Lung (tissue), 12 donors: ENCODE measurements around the gene TMEM80. TPM values are rescaled to one million over a fixed set of nuclear protein-coding genes. Genes with fewer than 3 reads are reported as not detected.
"Not testable (repeated sequence)": the region's sequence is repeated elsewhere in the genome, so short reads cannot be mapped to it uniquely, and the experiment has no call there.

Experiments
- ATAC-seq: fragments of 200-7000 bp; cut with Tn5 transposase; one replicate; pipeline ENCODE4 v1.9.1; 2020; ENCODE audit warnings: moderate number of reproducible peaks; ENCODE audit not compliant: insufficient read depth, low FRiP score
- DNase-seq, 3 donors: peaks; one replicate each; pipeline ENCODE4 v3.0.0-alpha.2; 2013 to 2017
- H3K27ac ChIP-seq, 2 donors: one replicate each; pipeline ENCODE4 v1.5.1; 2013; ENCODE audit warnings: mild to moderate bottlenecking in 2 of 2, moderate library complexity in 2 of 2, control low read depth in 1 of 2, inconsistent platforms in 1 of 2, low read depth in 1 of 2, low read length in 1 of 2
- H3K27me3 ChIP-seq, 3 donors: one replicate each; pipeline ENCODE4 v1.5.1; 2013; ENCODE audit warnings: low read length in 2 of 3; ENCODE audit not compliant: control insufficient read depth in 3 of 3, insufficient read depth in 3 of 3
- H3K36me3 ChIP-seq, 4 donors: one replicate each; pipeline ENCODE4 v1.5.1; 2013; ENCODE audit warnings: low read length in 4 of 4, mild to moderate bottlenecking in 1 of 4, moderate library complexity in 1 of 4; ENCODE audit not compliant: control insufficient read depth in 4 of 4, insufficient read depth in 4 of 4
- H3K4me1 ChIP-seq, 5 donors: one replicate each; pipeline ENCODE4 v1.5.1; 2013; ENCODE audit warnings: low read length in 5 of 5, mild to moderate bottlenecking in 2 of 5, moderate library complexity in 1 of 5; ENCODE audit not compliant: control insufficient read depth in 5 of 5, insufficient read depth in 5 of 5
- H3K4me3 ChIP-seq: one replicate; pipeline ENCODE4 v1.5.1; 2013; ENCODE audit warnings: mild to moderate bottlenecking, control low read depth, moderate library complexity
- H3K9ac ChIP-seq, 2 donors: one replicate each; pipeline ENCODE4 v1.5.1; 2013; ENCODE audit warnings: low read length in 2 of 2, control low read depth in 1 of 2; ENCODE audit not compliant: insufficient read depth in 1 of 2
- H3K9me3 ChIP-seq, 4 donors: one replicate each; pipeline ENCODE4 v1.5.1; 2013; ENCODE audit warnings: low read length in 3 of 4, mild to moderate bottlenecking in 1 of 4, moderate library complexity in 1 of 4; ENCODE audit not compliant: control insufficient read depth in 4 of 4, insufficient read depth in 3 of 4
- WGBS, 2 donors: extraction: QIAGEN DNeasy Blood & Tissue Kit; methylation state at CpG; one replicate each; pipeline ENCODE4 v1.1.7; 2013; 5-methylcytosine and 5-hydroxymethylcytosine counted together
- polyA plus RNA-seq, 2 donors: library from polyadenylated mRNA; stranded (reverse); fragments of 200-250 nt; gene quantifications; one replicate each; pipeline ENCODE4 v1.2.1, GENCODE V29; 2013
- total RNA-seq, 2 donors: library from RNA; depleted of rRNA in 1 of 2; stranded (reverse); fragments of >200 nt in 1 of 2; gene quantifications; one replicate each; pipeline ENCODE4 v1.2.1, GENCODE V29; 2014 to 2021
- TF ChIP-seq, protein P1 (sequence below): IDR thresholded peaks from 2 replicates; pipeline ENCODE4 v1.5.1; 2012; ENCODE audit warnings: mild to moderate bottlenecking; ENCODE audit errors: control extremely low read depth, extremely low read depth
- donor health status: control.
- donor health status: control.
- donor health status: Bipolar disorder and iron deficiency.
- donor health status: healthy.
- donor health status: DM: yes; HTN: yes; CAD: no.

Gene TMEM80
- total and polyA plus RNA-seq, 4 donors, result 10.3 to 28.1 (median 18.5) TPM

DNA sequence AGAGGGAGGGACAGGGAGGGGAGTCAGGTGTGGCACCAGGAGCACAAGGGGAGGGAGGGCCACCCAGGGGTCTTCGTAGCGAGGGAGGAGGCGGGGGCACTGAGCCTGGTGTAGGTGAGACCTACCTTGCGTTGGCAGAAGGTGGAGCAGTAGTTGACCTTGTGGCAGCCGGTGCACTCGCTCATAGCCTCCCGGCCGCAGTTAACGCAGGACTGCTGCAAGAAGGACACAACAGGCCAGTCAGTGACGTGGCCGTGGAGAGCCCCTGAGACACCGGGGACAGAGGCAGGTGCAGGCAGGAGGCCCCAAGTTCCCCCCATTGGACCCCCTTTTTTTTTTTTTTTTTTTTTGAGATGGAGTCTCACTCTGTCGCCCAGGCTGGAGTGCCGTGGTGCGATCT is 41.8 kb upstream of the TMEM80 start:
- H3K4me1 ChIP-seq, result peaks cover 0 to 2% (median 0%) of the 10 kb centered on the region in 5 donors
- TF ChIP-seq, protein P1, sequence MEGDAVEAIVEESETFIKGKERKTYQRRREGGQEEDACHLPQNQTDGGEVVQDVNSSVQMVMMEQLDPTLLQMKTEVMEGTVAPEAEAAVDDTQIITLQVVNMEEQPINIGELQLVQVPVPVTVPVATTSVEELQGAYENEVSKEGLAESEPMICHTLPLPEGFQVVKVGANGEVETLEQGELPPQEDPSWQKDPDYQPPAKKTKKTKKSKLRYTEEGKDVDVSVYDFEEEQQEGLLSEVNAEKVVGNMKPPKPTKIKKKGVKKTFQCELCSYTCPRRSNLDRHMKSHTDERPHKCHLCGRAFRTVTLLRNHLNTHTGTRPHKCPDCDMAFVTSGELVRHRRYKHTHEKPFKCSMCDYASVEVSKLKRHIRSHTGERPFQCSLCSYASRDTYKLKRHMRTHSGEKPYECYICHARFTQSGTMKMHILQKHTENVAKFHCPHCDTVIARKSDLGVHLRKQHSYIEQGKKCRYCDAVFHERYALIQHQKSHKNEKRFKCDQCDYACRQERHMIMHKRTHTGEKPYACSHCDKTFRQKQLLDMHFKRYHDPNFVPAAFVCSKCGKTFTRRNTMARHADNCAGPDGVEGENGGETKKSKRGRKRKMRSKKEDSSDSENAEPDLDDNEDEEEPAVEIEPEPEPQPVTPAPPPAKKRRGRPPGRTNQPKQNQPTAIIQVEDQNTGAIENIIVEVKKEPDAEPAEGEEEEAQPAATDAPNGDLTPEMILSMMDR, result no peak
- H3K27ac ChIP-seq, result no peak overlapping the region
- H3K4me3 ChIP-seq, result no peak overlapping the region
- WGBS, 2 donors, result 93 to 96% methylated on average over 15 of the region's 15 CpGs
- H3K36me3 ChIP-seq, result peaks cover 0 to 25% (median 0%) of the 10 kb centered on the region in 4 donors
- no peaks in the 10 kb centered on the region for H3K27me3 ChIP-seq
- no peak overlapping the region for H3K9ac ChIP-seq
- H3K9me3 ChIP-seq, result peaks cover 0 to 4% (median 0%) of the 10 kb centered on the region in 4 donors
- ATAC-seq (no peak), DNase-seq (no peak)

DNA sequence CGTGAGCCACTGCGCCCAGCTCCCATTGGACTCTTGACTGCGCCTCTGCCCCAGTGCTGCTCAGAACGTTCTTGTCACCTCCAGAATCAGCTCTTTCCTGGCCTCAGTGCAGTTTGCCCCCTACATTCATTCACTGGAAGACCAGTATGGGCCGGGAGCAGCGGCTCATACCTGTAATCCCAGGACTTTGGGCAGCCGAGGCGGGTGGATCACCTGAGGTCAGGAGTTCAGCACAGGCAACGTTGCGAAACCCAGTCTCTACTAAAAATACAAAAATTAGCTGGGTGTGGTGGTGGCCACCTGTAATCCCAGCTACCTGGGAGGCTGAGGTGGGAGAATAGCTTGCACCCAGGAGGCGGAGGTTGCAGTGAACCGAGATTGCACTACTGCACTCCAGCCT is 41.2 kb upstream of the TMEM80 start:
- H3K4me3 ChIP-seq, DNase-seq, H3K4me1 ChIP-seq, H3K27me3 ChIP-seq, H3K27ac ChIP-seq, H3K9ac ChIP-seq, ATAC-seq, H3K9me3 ChIP-seq: not testable (repeated sequence)
- peaks cover 0 to 26% (median 1%) of the 10 kb centered on the region in 4 donors for H3K36me3 ChIP-seq
- 89 to 95% methylated on average over 12 of the region's 12 CpGs for WGBS, 2 donors

DNA sequence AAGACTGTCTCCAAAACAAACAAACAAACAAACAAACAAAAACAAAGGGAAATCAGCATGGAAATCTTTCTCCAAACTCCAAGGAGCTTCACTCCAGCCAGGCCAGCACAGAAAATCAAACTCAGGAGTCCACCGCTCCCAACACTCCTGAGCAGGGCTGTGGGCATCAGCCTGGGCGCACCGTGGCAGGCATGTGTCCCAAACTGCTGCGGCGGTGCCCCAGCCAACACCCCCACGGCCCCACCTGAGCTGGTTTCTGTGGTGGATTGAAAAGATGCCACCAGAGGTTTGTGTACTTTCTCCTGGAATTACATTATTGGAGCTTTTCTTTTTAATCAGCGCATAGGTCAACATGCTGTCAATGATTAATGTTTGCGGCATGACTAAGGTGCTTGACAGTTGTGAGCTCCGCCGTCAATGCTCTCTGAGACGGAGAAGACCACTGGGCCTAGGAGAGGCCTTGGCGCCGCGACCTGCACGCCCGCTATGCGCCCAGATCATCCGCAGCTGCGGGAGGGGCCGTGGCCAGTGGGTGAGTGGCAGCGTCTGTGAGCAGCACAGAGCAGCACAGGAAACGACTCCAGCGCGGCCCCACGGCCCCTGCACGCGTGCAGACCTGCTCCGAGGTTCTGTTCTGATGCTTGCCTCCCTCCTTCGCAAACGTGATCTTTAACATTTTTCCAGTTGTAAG is 40.4 kb upstream of the TMEM80 start:
- DNase-seq (peak in 2 of 3 donors; percentile 24 to 57), ATAC-seq (no peak)
- 81 to 84% methylated on average over 30 of the region's 30 CpGs for WGBS, 2 donors
- peaks cover 0 to 28% (median 4%) of the 10 kb centered on the region in 4 donors for H3K36me3 ChIP-seq
- no peaks in the 10 kb centered on the region for H3K27me3 ChIP-seq
- peaks cover 0 to 4% (median 0%) of the 10 kb centered on the region in 4 donors for H3K9me3 ChIP-seq
- H3K4me1 ChIP-seq, result peaks cover 0 to 2% (median 0%) of the 10 kb centered on the region in 5 donors
- H3K27ac ChIP-seq, result no peak overlapping the region
- H3K9ac ChIP-seq, result no peak overlapping the region
- TF ChIP-seq, protein P1, result no peak
- no peak overlapping the region for H3K4me3 ChIP-seq

DNA sequence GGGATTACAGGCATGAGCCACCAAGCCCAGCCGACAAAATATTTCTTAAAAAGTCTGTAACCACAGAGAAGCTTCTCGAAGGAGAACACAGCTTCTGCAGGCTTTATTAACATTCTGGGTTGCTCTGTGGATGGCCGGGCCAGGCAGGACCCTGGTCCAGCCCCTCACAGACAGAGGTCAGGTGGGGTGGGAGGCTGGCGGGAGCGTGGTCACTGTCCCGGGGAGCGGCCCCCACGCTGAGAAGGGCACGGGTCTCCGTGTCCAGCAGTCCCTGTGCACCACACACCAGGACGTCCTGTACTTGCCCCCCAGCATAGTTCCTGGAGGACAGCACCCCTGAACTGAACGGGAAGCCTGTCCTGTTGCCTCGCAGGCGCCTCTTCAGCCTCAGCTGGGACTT is 39.2 kb upstream of the TMEM80 start:
- H3K9me3 ChIP-seq, result peaks cover 0 to 4% (median 0%) of the 10 kb centered on the region in 4 donors
- TF ChIP-seq, protein P1, result no peak
- 93 to 94% methylated on average over 14 of the region's 14 CpGs for WGBS, 2 donors
- peaks cover 0 to 32% (median 4%) of the 10 kb centered on the region in 4 donors for H3K36me3 ChIP-seq
- no peaks in the 10 kb centered on the region for H3K27me3 ChIP-seq
- no peak overlapping the region for H3K9ac ChIP-seq
- peaks cover 0 to 2% (median 0%) of the 10 kb centered on the region in 5 donors for H3K4me1 ChIP-seq
- ATAC-seq (no peak), DNase-seq (no peak)
- no peak overlapping the region for H3K27ac ChIP-seq
- no peak overlapping the region for H3K4me3 ChIP-seq
